Chondrocyte (in vitro differentiated cells): ENCODE measurements around the gene IL17RD. TPM values are rescaled to one million over a fixed set of nuclear protein-coding genes. Genes with fewer than 3 reads are reported as not detected.

Experiments
- DNase-seq: peaks from one replicate; pipeline ENCODE4 v3.0.0; 2021; ENCODE audit warnings: mixed read lengths, low spot score
- H3K27ac Mint-ChIP-seq: one replicate; pipeline ENCODE4 v1.8.0; 2021; ENCODE audit warnings: mild to moderate bottlenecking, moderate library complexity, mixed read lengths; ENCODE audit not compliant: unreplicated experiment
- H3K27me3 Mint-ChIP-seq: 2 replicates; pipeline ENCODE4 v1.8.0; 2021; ENCODE audit warnings: low read depth, mixed read lengths
- H3K36me3 Mint-ChIP-seq: 2 replicates; pipeline ENCODE4 v1.8.0; 2021; ENCODE audit warnings: low read depth, mixed read lengths
- H3K4me1 Mint-ChIP-seq: 2 replicates; pipeline ENCODE4 v1.8.0; 2021; ENCODE audit warnings: low read depth, mild to moderate bottlenecking, mixed read lengths
- H3K4me3 Mint-ChIP-seq: one replicate; pipeline ENCODE4 v1.8.0; 2021; ENCODE audit warnings: mild to moderate bottlenecking, moderate library complexity, mixed read lengths; ENCODE audit not compliant: unreplicated experiment
- H3K9me3 Mint-ChIP-seq: 2 replicates; pipeline ENCODE4 v1.8.0; 2021; ENCODE audit warnings: low read depth, mixed read lengths
- CTCF ChIP-seq: fragments of 200-600 bp; sonication (generic); IDR thresholded peaks from 2 replicates; pipeline ENCODE4 v1.5.0; 2021; ENCODE audit warnings: antibody characterized with exemption, mild to moderate bottlenecking, moderate library complexity
- total RNA-seq: library from RNA; stranded (reverse); gene quantifications from 3 replicates; pipeline ENCODE4 v1.2.1, GENCODE V29; 2021

Gene IL17RD
- total RNA-seq, 1 donor from 2014 or later: 6.3 TPM

- Mint-ChIP-seq H3K4me3 (no peak overlapping the region), H3K27ac (no peak overlapping the region), H3K27me3 (no peaks in the 10 kb centered on the region), H3K4me1 (peaks cover 11% of the 10 kb centered on the region), H3K9me3 (no peaks in the 10 kb centered on the region), H3K36me3 (no peaks in the 10 kb centered on the region)
- DNase-seq: no peak
- TF ChIP-seq CTCF: no peak
Measured at GRCh38 chr3:57057351-57057750, 107.8 kb downstream of the IL17RD start.

DNA sequence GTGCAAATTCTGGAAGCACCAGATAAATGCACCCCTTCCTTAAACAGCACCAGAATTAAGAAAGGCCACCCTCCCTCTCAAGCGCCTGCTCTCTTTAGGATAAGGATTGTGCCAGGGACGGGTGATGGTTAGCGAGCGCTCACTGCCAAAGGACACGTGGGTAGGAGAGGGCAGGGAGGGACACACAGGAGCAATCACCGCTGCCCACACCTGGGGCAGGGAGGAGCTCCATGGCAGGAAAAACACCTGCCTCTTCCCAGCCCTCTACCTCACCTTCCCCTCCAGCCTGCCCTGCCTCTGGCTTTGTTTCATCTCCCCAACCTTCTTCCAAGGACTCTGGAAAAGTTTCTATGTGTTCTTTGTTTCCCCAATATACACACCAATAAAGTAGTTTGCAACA lies 112.0 kb downstream of the IL17RD start:
- H3K36me3 Mint-ChIP-seq: no peaks in the 10 kb centered on the region
- no peak for DNase-seq
- no peak for TF ChIP-seq CTCF
- H3K4me3 Mint-ChIP-seq: no peak overlapping the region
- no peaks in the 10 kb centered on the region for H3K4me1 Mint-ChIP-seq
- no peak overlapping the region for H3K27ac Mint-ChIP-seq
- H3K27me3 Mint-ChIP-seq: no peaks in the 10 kb centered on the region
- no peaks in the 10 kb centered on the region for H3K9me3 Mint-ChIP-seq

DNA sequence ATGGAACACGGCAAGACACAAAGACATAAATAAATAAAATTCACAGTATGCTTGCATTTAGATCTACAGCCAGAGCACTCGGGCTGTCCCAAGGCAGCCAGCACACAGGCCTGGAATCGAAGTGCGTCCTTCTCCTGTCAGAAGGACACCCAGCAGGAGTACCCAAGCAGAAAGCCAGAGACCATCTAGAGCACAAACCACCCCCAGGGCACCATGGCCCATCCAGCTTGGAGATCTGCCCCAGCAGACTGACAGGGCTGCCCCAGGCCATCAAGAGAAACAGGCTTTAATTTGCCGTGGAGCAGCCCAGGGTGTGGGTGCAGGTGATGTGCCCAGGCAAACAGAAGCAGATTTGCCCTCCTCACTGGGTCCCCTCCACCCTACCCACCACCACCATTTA lies 112.5 kb downstream of the IL17RD start:
- no peak for DNase-seq
- no peaks in the 10 kb centered on the region for H3K4me1 Mint-ChIP-seq
- H3K36me3 Mint-ChIP-seq: no peaks in the 10 kb centered on the region
- H3K27ac Mint-ChIP-seq: no peak overlapping the region
- TF ChIP-seq CTCF: no peak
- no peaks in the 10 kb centered on the region for H3K9me3 Mint-ChIP-seq
- no peak overlapping the region for H3K4me3 Mint-ChIP-seq
- H3K27me3 Mint-ChIP-seq: no peaks in the 10 kb centered on the region

GRCh38 chr3:57048728-57049127 lies 116.4 kb downstream of the IL17RD start:
- Mint-ChIP-seq H3K27me3 (no peaks in the 10 kb centered on the region), H3K4me3 (no peak overlapping the region), H3K4me1 (no peaks in the 10 kb centered on the region), H3K27ac (no peak overlapping the region), H3K9me3 (no peaks in the 10 kb centered on the region), H3K36me3 (no peaks in the 10 kb centered on the region)
- DNase-seq: no peak
- TF ChIP-seq CTCF: no peak

DNA sequence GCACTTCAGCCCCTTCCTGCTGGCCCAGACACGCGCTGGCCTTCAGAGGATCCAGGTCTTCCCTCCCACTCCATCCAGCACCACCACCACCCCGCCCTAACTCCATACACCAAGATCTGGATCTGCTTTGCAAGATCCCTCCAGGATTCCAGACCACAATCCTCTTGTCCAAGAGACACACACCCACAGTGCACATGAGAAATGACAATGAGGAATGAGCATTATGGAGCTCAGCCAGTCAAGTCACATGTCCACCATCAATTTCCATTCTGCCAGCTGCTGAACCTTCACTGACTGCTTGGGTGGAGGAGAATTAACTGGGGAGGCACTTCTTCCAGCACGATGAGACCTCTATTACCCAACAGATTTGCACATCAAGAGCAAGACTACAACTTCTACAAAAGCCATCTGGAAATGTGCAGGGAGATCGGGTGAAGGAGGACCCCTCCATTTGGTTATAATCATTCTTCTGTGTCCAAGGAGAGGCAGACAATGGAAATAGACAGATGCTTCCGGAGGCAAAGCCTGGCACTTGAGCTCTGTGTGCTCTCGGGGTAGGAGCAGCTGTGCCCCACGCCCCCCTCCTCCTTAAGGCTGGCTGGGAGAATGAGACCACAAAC lies 117.0 kb downstream of the IL17RD start:
- no peak overlapping the region for H3K4me3 Mint-ChIP-seq

More for the DNA sequence above, 117.0 kb downstream of the IL17RD start:
- Mint-ChIP-seq H3K9me3 (no peaks in the 10 kb centered on the region), H3K36me3 (no peaks in the 10 kb centered on the region), H3K27ac (no peak overlapping the region), H3K4me1 (no peaks in the 10 kb centered on the region), H3K27me3 (no peaks in the 10 kb centered on the region)
- TF ChIP-seq CTCF: no peak
- no peak for DNase-seq
